ENCODE results near the gene PSEN2.

GRCh38 chr1:226820941-226821718 lies 49.3 kb upstream of the PSEN2 start:
- TF ChIP-seq CTCF (optimal IDR thresholded peaks at IDR 0.05 in 1 of 3, IDR thresholded peaks at IDR 0.05 in 1 of 3, conservative IDR thresholded peaks at IDR 0.05 in 1 of 3; ENCODE audit: extremely low read depth in 1 of 3, insufficient read depth in 2 of 3, low read length in 3 of 3): no peak
- TF ChIP-seq EZH2 (IDR thresholded peaks at IDR 0.05; ENCODE audit: low read length): no peak
